Left ventricle myocardium inferior (tissue), 1 donor: ENCODE data around the gene ISCU. TPM values are rescaled to one million over a fixed set of nuclear protein-coding genes. Genes with fewer than 3 reads are reported as not detected.

Experiments used
- DNase-seq: peaks from one replicate; pipeline ENCODE4 v3.0.0-alpha.2; 2020
- H3K27ac ChIP-seq: fragments of 200-600 bp; replicated peaks from 2 replicates; pipeline ENCODE4 v1.8.0; 2021
- H3K27me3 ChIP-seq: fragments of 200-600 bp; 2 replicates; pipeline ENCODE4 v1.8.0; 2021; ENCODE audit warnings: low read depth
- H3K36me3 ChIP-seq: fragments of 200-600 bp; 2 replicates; pipeline ENCODE4 v1.8.0; 2021
- H3K4me1 ChIP-seq: fragments of 200-600 bp; 2 replicates; pipeline ENCODE4 v1.8.0; 2021
- H3K4me3 ChIP-seq: fragments of 200-600 bp; 2 replicates; pipeline ENCODE4 v1.8.0; 2021; ENCODE audit warnings: mild to moderate bottlenecking, moderate library complexity
- H3K9me3 ChIP-seq: fragments of 200-600 bp; replicated peaks from 2 replicates; pipeline ENCODE4 v1.8.0; 2021
- intact Hi-C: fragments of 100-400 bp; cut with micrococcal nuclease; formaldehyde crosslinking; loops from one replicate; pipeline ENCODE4 v1.11.0; 2022
- total RNA-seq: library from RNA; stranded (reverse); fragmentation: NEBNext Ultra II Directional; extraction: Animal tissue kit (Norgen Biotek cat#: 25700); gene quantifications from one replicate; pipeline ENCODE4 v1.2.1, GENCODE V29; 2021
- TF ChIP-seq, protein P1 (sequence below): fragments of 200-600 bp; IDR thresholded peaks from 2 replicates; pipeline ENCODE4 v1.8.0; 2021; ENCODE audit warnings: antibody characterized with exemption, mild to moderate bottlenecking, borderline replicate concordance
- donor health status: DM: no; HTN: yes; CAD: no; lungs with severe emphysema.

ISCU gene
- total RNA-seq, 1 donor from 2014 or later, result 560 TPM

- peaks cover 84% of the 10 kb centered on the region for H3K36me3 ChIP-seq
- no peak for DNase-seq
Observed at GRCh38 chr12:108538146-108538545, 24.2 kb upstream of the ISCU start.

GRCh38 chr12:108538616-108539195 lies 23.7 kb upstream of the ISCU start:
- H3K4me1 ChIP-seq, result peaks cover 14% of the 10 kb centered on the region
- TF ChIP-seq, protein P1, sequence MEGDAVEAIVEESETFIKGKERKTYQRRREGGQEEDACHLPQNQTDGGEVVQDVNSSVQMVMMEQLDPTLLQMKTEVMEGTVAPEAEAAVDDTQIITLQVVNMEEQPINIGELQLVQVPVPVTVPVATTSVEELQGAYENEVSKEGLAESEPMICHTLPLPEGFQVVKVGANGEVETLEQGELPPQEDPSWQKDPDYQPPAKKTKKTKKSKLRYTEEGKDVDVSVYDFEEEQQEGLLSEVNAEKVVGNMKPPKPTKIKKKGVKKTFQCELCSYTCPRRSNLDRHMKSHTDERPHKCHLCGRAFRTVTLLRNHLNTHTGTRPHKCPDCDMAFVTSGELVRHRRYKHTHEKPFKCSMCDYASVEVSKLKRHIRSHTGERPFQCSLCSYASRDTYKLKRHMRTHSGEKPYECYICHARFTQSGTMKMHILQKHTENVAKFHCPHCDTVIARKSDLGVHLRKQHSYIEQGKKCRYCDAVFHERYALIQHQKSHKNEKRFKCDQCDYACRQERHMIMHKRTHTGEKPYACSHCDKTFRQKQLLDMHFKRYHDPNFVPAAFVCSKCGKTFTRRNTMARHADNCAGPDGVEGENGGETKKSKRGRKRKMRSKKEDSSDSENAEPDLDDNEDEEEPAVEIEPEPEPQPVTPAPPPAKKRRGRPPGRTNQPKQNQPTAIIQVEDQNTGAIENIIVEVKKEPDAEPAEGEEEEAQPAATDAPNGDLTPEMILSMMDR, result no peak
- H3K4me3 ChIP-seq, result no peak overlapping the region
- H3K27ac ChIP-seq, result no peak overlapping the region
- H3K27me3 ChIP-seq, result no peaks in the 10 kb centered on the region
- peaks cover 84% of the 10 kb centered on the region for H3K36me3 ChIP-seq
- H3K9me3 ChIP-seq, result no peaks in the 10 kb centered on the region
- intact Hi-C loops, result no loop called here
- DNase-seq, result no peak

More at GRCh38 chr12:108538146-108538545, 24.2 kb upstream of the ISCU start:
- TF ChIP-seq, protein P1, result no peak
- no peak overlapping the region for H3K27ac ChIP-seq
- intact Hi-C loops, result no loop called here
- H3K9me3 ChIP-seq, result no peaks in the 10 kb centered on the region
- H3K4me3 ChIP-seq, result no peak overlapping the region
- H3K27me3 ChIP-seq, result no peaks in the 10 kb centered on the region
- H3K4me1 ChIP-seq, result peaks cover 13% of the 10 kb centered on the region

DNA sequence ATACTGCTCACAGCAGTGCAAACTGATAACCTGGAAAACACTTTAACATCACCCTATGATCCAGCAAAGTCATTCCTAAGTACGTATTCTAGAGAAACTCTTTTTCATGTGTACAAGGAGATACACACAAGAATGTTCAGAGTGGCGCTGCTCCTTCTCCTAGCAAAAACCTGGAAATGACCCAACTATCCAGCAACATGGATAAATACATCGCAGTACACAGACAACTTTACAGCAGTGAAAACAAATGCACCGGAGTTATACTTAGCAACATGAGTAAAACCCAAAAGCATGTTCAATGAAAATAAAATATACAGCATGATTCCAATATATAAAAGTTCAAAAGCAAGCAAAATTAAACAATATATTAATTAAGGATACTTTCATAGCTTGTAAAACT lies 20.1 kb upstream of the ISCU start:
- Histone ChIP-seq H3K27ac (peak overlapping the region; percentile 24), H3K36me3 (peaks cover 84% of the 10 kb centered on the region), H3K9me3 (no peaks in the 10 kb centered on the region), H3K4me1 (peaks cover 22% of the 10 kb centered on the region), H3K4me3 (no peak overlapping the region), H3K27me3 (no peaks in the 10 kb centered on the region)
- intact Hi-C loops, result no loop called here
- no peak for DNase-seq
- TF ChIP-seq, protein P1, result no peak

GRCh38 chr12:108543652-108544051 lies 18.7 kb upstream of the ISCU start:
- intact Hi-C loops, result no loop called here
- Histone ChIP-seq H3K4me1 (peaks cover 36% of the 10 kb centered on the region), H3K36me3 (peaks cover 84% of the 10 kb centered on the region), H3K9me3 (no peaks in the 10 kb centered on the region), H3K4me3 (no peak overlapping the region), H3K27ac (no peak overlapping the region), H3K27me3 (no peaks in the 10 kb centered on the region)
- TF ChIP-seq, protein P1, result no peak
- DNase-seq, result no peak

DNA sequence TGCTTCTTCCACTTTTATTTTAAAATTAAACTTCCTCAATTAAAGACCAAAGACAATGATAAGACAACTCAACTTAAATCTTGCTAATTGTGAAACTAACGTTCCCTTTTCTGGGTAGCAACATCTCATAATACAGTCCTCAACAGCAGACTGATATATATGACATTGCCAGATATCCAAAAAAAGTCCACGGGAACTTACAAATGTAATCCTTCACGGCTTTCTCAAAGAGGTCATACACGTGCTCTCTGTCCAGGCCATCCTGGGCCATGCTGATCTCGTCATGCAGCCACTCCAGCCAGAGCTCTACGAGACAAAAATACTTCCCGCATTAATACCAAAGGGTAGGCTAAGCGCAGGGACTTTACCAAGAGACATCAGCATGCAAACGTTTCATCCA lies 14.7 kb upstream of the ISCU start:
- H3K27me3 ChIP-seq, result no peaks in the 10 kb centered on the region
- no peaks in the 10 kb centered on the region for H3K9me3 ChIP-seq
- peak; percentile 24 for DNase-seq
- peaks cover 63% of the 10 kb centered on the region for H3K36me3 ChIP-seq
- H3K4me1 ChIP-seq, result peaks cover 47% of the 10 kb centered on the region
- H3K4me3 ChIP-seq, result no peak overlapping the region
- TF ChIP-seq, protein P1, result no peak
- peak overlapping the region; percentile 62 for H3K27ac ChIP-seq
- intact Hi-C loops, result no loop called here
